SK-N-SH (cell line): ENCODE data around the gene SLC1A7. TPM values are rescaled to one million over a fixed set of nuclear protein-coding genes. Genes with fewer than 3 reads are reported as not detected.

Experiments
- FOXJ3 ChIP-seq: sonication (generic); formaldehyde crosslinking; IDR thresholded peaks from 2 replicates; pipeline ENCODE4 v1.5.1; 2020; ENCODE audit warnings: mild to moderate bottlenecking, missing genetic modification reagents
- FOXM1 ChIP-seq: IDR thresholded peaks from 2 replicates; pipeline ENCODE4 v1.4.0; 2012; ENCODE audit warnings: low read depth, mild to moderate bottlenecking
- GABPA ChIP-seq: IDR thresholded peaks from 2 replicates; pipeline ENCODE4 v1.4.0; 2012; ENCODE audit warnings: low read depth, mild to moderate bottlenecking
- GATA2 ChIP-seq: sonication (generic); formaldehyde crosslinking; IDR thresholded peaks from 2 replicates; pipeline ENCODE4 v1.5.0; 2020; ENCODE audit warnings: mild to moderate bottlenecking, missing genetic modification reagents
- IRF3 ChIP-seq: fragments of 150-350 bp; IDR thresholded peaks from 2 replicates; pipeline ENCODE4 v1.6.1; 2016; ENCODE audit warnings: mild to moderate bottlenecking, low read depth, low read length
- MEF2A ChIP-seq: IDR thresholded peaks from 2 replicates; pipeline ENCODE4 v1.4.0; 2012; ENCODE audit warnings: low read depth, borderline replicate concordance
- MXI1 ChIP-seq: IDR thresholded peaks from 2 replicates; pipeline ENCODE4 v1.6.1; 2012; ENCODE audit warnings: mild to moderate bottlenecking, low read depth, low read length, improper control_type of control experiment
- NFIC ChIP-seq: IDR thresholded peaks from 2 replicates; pipeline ENCODE4 v1.4.0; 2012; ENCODE audit warnings: borderline replicate concordance
- PBX3 ChIP-seq: IDR thresholded peaks from 2 replicates; pipeline ENCODE4; 2012
- POLR2AphosphoS5 ChIP-seq: IDR thresholded peaks from 2 replicates; pipeline ENCODE4 v1.6.1; 2012; ENCODE audit warnings: low read depth, low read length
- RCOR1 ChIP-seq: fragments of 150-350 bp; IDR thresholded peaks from 2 replicates; pipeline ENCODE4 v1.6.1; 2017; ENCODE audit warnings: antibody characterized with exemption, low read length
- REST ChIP-seq: IDR thresholded peaks from 2 replicates; pipeline ENCODE4 v1.6.1; 2012; ENCODE audit warnings: mild to moderate bottlenecking, low read depth, low read length, moderate library complexity
- RXRA ChIP-seq: IDR thresholded peaks from 2 replicates; pipeline ENCODE4 v1.4.0; 2012; ENCODE audit warnings: low read depth, mild to moderate bottlenecking, borderline replicate concordance
- SIN3A ChIP-seq: IDR thresholded peaks from 2 replicates; pipeline ENCODE4 v1.6.1; 2012; ENCODE audit warnings: low read depth, mild to moderate bottlenecking, low read length, moderate library complexity, borderline replicate concordance
- TEAD4 ChIP-seq: IDR thresholded peaks from 2 replicates; pipeline ENCODE4 v1.4.0; 2012; ENCODE audit warnings: mild to moderate bottlenecking, borderline replicate concordance; ENCODE audit not compliant: insufficient read depth
- USF1 ChIP-seq: IDR thresholded peaks from 2 replicates; pipeline ENCODE4 v1.4.0; 2012; ENCODE audit warnings: low read depth, borderline replicate concordance
- YY1 ChIP-seq: IDR thresholded peaks from 2 replicates; pipeline ENCODE4 v1.4.0; 2012; ENCODE audit warnings: low read depth, mild to moderate bottlenecking
- ZBTB33 ChIP-seq: IDR thresholded peaks from 2 replicates; pipeline ENCODE4 v1.4.0; 2012; ENCODE audit warnings: low read depth, borderline replicate concordance
- polyA plus RNA-seq, 3 experiments: library from polyadenylated mRNA; depleted of rRNA; stranded (reverse); fragments of >200 nt; gene quantifications; 2 replicates each; pipeline ENCODE4 v1.2.3, GENCODE V29; 2012

SLC1A7 gene
- polyA plus RNA-seq, 1 of the 3 experiments (the other 2 are of a cell fraction): not detected

- TF ChIP-seq PBX3 (peak; percentile 93), SIN3A (peak; percentile 86; the same call in 1 of the 2 replicates), ZBTB33 (peak; percentile 80; the same call in 1 of the 2 replicates), YY1 (0 out of 2 replicates have a peak, but pooled peaks have one; percentile 6), RCOR1 (no peak), MXI1 (no peak), GATA2 (CRISPR knock-in tag) (no peak), REST (peak; percentile 30; the same call in 1 of the 2 replicates), USF1 (no peak), NFIC (peak; percentile 98), IRF3 (no peak), POLR2AphosphoS5 (peak; percentile 82), RXRA (peak; percentile 95), MEF2A (no peak), FOXJ3 (CRISPR knock-in tag) (no peak), TEAD4 (peak; percentile 99), GABPA (no peak), FOXM1 (peak; percentile 85)
- TF ChIP-seq, all 33 proteins: peak for 16
These were observed 3.7 kb upstream of the SLC1A7 start (continued) for GRCh38 chr1:53145942-53146708.
